HG03039 (cell line): ENCODE data around the gene CCDC106.

Source experiments
- ATAC-seq: cut with Tn5 transposase; IDR thresholded peaks from one replicate; pipeline ENCODE4 v1.9.1; 2021; ENCODE audit warnings: mild to moderate bottlenecking, moderate library complexity; ENCODE audit not compliant: unreplicated experiment

CCDC106 gene

GRCh38 chr19:55635334-55635717 lies 12.7 kb upstream of the CCDC106 start:
- no peak for ATAC-seq

DNA sequence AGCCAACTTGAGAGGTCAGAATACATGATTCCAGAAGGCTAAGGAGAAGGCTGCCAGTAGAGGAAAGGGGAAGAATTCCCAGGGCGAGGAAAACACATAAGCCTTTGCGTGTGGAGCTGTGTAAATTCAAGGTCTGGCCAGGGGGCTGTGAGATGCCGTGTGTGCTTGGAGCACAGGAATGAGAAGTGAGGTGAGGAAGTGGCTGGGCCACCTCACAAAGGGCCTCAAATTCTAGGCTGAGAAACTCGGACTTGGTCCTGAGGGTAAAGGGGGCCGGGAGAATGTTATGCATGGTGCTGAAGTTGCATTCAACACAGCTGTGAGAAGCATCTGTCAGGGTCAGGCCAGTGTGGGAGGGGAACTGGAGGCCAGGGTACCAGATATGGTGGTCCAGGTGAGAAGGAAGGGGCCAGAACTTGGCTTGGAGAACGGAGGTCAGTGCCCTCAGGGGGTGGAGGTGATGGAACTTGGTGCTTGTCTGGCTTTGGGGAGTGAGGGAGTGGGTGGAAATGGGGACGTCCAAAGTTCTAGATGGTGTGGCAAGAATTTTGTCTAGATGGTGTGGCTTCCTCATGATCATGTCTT lies 12.1 kb upstream of the CCDC106 start:
- no peak for ATAC-seq

DNA sequence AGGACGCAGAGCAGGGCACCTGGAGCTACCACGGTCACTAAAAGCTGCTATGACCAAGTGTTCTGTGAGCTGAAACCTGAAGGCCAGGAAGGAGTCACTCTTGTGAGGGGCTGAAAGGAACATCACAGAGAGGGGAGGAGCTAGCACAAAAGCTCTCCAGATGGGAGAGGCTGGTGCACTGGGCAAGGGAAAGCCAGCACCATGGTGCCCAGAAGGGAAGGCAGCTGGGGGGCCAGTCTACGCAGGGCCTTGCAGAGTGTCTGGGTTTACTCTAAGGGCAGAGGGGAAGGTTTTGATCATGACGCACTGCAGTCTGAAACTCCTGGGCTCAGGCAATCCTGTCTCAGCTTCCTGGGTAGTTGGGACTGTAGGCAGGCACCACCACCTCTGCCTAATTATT lies 11.3 kb upstream of the CCDC106 start:
- ATAC-seq, result no peak

- no peak for ATAC-seq
These were observed 10.5 kb upstream of the CCDC106 start for GRCh38 chr19:55637534-55637933.

GRCh38 chr19:55638864-55639359 lies 9.1 kb upstream of the CCDC106 start:
- no peak for ATAC-seq

GRCh38 chr19:55640043-55640576 lies 7.9 kb upstream of the CCDC106 start:
- ATAC-seq, result no peak

- no peak for ATAC-seq
These were observed 7.2 kb upstream of the CCDC106 start, which contains the start of gene ZNF580 for GRCh38 chr19:55640577-55641425. Gene ZNF580 (plus strand): TSS chr19:55641002. CDS start chr19:55642509, 1,507 bp downstream.

DNA sequence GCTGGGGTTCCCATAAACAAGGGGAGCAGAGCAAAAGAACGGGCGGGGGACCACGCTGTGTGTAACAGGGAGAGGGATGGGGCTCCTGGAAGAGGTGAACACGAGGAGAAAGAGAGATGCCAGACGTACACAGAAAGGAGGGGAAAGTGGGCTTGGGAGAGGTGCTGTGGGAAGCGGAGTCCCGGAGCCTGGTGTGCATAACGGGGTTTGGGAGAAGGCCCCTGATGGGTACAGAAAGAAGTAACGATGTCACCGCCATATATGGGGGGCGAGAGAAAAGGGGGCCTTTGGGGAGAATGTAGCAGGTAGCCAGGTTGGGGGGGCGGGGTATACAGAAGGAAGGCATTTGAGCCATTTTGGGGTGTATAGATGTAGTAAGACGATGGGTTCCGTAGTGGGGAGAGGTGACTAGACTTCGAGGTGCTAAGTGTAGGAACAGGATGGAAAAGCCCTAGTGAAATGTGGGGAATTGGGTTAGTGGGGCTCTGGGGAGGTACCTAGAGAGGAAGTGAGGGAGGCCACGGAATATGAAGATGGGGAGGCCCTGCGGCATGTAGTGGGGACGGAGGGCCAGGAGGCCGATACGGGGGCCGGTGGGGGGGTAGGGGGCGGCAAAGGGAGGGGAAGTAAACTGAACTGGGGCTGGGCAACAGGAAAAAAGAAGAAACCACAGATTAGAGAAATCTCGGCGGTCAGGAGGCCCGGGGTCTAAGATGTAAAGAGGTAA lies 6.4 kb upstream of the CCDC106 start:
- ATAC-seq, result no peak

- ATAC-seq, result no peak
These were observed 5.6 kb upstream of the CCDC106 start for GRCh38 chr19:55642153-55643002.

DNA sequence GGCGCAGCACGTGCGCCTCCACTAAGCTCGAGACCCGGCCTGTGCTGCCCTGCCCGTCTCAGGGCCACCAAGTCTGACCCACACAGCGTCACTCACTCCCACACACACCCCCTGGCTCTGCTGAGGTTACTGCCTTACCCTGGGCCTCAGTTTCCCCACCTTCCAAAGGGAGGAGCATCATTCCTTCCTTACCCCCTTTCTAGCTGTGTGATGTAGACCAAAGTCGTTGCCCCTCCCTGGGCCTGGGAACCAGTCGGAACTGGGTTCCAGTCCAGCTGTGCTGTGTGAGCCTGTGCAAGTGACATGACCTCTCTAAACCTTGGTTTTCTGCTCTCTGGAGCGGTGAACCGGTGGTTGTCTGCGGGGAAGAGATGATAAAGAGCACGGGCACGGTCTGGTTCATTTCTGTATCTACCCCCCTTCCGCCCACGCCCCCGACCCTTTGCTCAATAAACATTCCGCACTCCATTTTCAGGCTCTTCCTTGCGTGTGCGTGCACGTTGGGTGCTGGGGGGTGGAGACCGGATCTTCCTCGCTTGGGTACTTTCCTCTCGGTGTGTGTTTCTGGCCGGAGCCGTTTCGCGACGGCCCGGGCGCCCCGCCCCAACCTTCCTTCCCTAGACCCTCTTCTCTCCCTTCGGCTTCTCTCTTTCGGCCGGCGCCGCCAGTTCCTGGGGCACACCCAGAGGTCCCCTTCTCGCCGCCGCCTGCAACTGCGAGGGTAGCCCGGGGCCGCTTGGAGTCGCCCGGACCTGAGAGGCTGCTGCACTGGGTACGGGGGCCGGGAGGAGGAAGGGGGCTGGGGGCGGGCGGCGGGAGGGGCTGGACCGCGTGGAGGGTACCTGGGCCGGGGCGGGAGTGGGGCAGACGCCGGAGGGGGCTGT lies 4.8 kb upstream of the CCDC106 start, which contains the start of gene ZNF581:
TSS of gene ZNF581 (plus strand) at position 647 of the 884 bp plus-strand sequence. CDS start 923 bp downstream, outside the sequence.
- no peak for ATAC-seq

DNA sequence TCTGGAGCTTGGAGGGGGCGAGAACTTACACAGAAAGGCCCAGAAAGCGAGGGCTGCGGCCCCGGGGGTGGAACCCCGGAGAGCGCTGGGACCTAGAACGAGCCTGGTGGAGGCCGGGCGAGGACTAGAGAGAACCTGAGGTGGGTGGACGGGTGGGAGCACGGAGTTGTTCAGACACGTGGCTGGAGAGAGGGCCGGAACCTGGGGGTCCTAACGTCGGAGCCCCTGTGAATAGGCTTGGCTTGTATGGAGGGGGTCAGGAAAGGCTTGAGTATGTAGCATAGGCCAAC lies 4.2 kb upstream of the CCDC106 start:
- ATAC-seq, result no peak

- no peak for ATAC-seq
These were observed 3.7 kb upstream of the CCDC106 start for GRCh38 chr19:55644191-55644833.

- ATAC-seq, result no peak
These were observed 3.0 kb upstream of the CCDC106 start for GRCh38 chr19:55644842-55645511.

DNA sequence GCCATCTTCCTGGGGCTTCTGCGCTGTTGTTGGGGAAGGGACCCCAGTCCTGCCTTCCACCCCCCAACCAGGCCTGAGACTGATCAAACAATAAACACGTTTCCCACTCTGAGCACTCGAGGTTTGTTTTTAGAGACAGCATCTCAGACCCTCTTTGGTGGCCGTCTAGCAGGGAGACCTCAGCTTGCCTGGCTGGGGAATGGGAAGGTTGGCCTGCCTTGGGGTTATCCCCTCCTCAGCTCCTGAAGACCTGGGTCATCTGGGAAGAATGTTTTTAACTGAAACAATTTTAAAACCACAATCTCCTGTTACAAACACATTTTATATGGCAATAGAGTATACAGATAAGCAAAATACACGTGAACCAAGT lies 2.5 kb upstream of the CCDC106 start:
- no peak for ATAC-seq

GRCh38 chr19:55646889-55647731 lies 902 bp upstream of the CCDC106 start:
- no peak for ATAC-seq

DNA sequence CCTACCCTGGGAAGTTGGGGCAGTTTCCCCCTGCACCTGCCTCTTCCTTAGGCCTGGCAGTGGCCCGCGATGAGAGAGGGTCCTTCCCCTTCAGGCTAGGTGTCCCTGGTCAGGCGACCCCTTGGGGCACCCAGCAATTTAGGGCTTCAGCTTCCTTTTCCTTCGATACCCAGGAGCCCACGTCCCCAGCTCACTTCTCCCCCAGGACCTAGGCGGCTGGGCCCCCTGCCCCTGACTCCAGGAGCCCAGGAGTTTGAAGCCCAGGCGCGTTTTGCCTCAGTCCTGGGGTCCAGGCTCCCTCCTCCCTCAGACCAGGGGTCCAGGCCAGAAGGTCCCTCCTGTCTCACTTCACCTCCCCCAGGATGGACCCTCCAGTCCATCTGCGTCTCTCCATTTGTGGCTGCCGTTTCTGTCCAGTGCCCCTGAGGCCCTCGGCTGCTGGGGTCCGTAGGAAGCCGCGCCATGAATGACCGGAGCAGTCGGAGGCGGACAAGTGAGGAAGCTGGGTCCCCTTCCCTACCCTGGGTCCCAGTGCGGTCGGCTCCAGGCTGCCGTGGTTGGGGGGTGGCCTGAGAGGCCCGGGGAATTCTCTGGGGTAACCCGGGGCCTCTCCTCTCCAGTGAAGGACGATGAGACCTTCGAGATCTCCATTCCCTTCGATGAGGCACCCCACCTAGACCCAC lies 714 bp downstream of the CCDC106 start:
- no peak for ATAC-seq
